ENCODE data around the gene FAM174C. TPM values are rescaled to one million over a fixed set of nuclear protein-coding genes. Genes with fewer than 3 reads are reported as not detected.

The FAM174C gene
- total and polyA plus RNA-seq, 10 of the 15 experiments (the other 5 are each of a cell fraction or from before 2014, with no cell fraction given), result 0.89 to 94.6 (median 43.6) TPM

DNA sequence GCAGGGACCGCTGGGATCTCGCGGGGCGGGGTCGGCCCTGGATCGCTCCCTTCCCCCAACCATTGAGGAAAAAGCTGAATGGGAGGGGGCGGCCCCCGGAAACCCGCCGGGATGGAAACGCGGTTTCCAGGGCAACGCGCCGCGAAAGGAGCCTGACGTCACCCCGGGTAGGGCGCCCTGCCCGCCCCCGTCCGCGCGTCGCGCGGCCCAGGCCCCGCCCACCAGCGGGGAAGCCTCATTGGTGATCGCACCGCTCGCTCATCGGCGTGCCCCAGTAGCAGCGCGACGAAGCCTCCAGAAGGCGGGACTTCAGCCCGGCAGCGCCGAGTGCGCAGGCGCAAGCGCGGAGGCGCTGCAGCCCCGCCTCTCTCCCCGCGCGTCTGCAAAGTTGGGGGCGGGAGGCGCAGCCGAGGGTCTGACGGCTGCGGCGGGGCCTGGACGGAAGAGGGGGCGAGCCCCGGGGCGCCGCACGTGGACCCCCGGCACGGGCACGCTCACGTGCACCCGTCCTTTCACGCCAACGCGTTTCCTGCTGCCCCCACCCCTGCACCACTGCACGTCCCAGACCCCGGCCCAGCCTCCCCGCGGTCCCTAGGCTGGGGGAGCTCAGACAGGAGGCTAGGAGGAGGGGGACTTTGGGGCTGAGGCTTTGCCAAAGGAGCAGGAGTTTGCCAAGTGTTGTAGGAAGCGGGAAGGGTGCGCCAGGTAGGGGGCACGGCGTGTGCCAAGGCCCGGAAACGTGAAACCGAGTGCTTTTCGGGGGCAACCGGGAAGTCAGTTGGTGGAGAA lies 14.4 kb upstream of the FAM174C start (continued):
- TF ChIP-seq, protein P1, sequence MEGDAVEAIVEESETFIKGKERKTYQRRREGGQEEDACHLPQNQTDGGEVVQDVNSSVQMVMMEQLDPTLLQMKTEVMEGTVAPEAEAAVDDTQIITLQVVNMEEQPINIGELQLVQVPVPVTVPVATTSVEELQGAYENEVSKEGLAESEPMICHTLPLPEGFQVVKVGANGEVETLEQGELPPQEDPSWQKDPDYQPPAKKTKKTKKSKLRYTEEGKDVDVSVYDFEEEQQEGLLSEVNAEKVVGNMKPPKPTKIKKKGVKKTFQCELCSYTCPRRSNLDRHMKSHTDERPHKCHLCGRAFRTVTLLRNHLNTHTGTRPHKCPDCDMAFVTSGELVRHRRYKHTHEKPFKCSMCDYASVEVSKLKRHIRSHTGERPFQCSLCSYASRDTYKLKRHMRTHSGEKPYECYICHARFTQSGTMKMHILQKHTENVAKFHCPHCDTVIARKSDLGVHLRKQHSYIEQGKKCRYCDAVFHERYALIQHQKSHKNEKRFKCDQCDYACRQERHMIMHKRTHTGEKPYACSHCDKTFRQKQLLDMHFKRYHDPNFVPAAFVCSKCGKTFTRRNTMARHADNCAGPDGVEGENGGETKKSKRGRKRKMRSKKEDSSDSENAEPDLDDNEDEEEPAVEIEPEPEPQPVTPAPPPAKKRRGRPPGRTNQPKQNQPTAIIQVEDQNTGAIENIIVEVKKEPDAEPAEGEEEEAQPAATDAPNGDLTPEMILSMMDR (IDR thresholded peaks at IDR 0.05 in 2 of 3, conservative IDR thresholded peaks at IDR 0.05 in 1 of 3; ENCODE audit: control insufficient read depth in 2 of 3, extremely low read depth in 1 of 3, insufficient read depth in 1 of 3, low read depth in 3 of 3, low read length in 3 of 3), result no peak
- no peak for TF ChIP-seq HDGF (IDR thresholded peaks at IDR 0.05)
- TF ChIP-seq KLF5 (IDR thresholded peaks at IDR 0.05; ENCODE audit: partially characterized antibody), result no peak
- no peak for TF ChIP-seq SPI1 (IDR thresholded peaks at IDR 0.05; ENCODE audit: borderline replicate concordance, insufficient read depth, low read depth, low read length)
- TF ChIP-seq KAT2A (conservative IDR thresholded peaks at IDR 0.05; ENCODE audit: control insufficient read depth, low read depth, low read length), result no peak
- peak; percentile 51 for TF ChIP-seq FOS (IDR thresholded peaks at IDR 0.05; ENCODE audit: borderline replicate concordance, extremely low read depth, insufficient read length)
- 0 out of 3 replicates have a peak, but pooled peaks have one; percentile 26 for TF ChIP-seq POU2F2 (IDR thresholded peaks at IDR 0.05; ENCODE audit: borderline replicate concordance, low read depth, low read length)
- TF ChIP-seq NFYA (IDR thresholded peaks at IDR 0.05; ENCODE audit: borderline replicate concordance, low read depth, low read length), result no peak; the same call in 1 of the 2 replicates
- TF ChIP-seq GATAD2B (conservative IDR thresholded peaks at IDR 0.05; ENCODE audit: low read depth), result peak; percentile 36; the same call in 1 of the 2 replicates
- no peak for TF ChIP-seq RAD51 (IDR thresholded peaks at IDR 0.05)
- TF ChIP-seq ZSCAN29 (IDR thresholded peaks at IDR 0.05), result no peak
- TF ChIP-seq ATF3 (IDR thresholded peaks at IDR 0.05; ENCODE audit: borderline replicate concordance, extremely low read depth, low read depth, low read length), result no peak
- TF ChIP-seq CBX3 (IDR thresholded peaks at IDR 0.05; ENCODE audit: borderline replicate concordance, low read depth), result no peak
- TF ChIP-seq CHD4 (IDR thresholded peaks at IDR 0.05), result no peak
- no peak for TF ChIP-seq GABPA (IDR thresholded peaks at IDR 0.05; ENCODE audit: low read depth)
- TF ChIP-seq SMAD1 (IDR thresholded peaks at IDR 0.05; ENCODE audit: low read depth, partially characterized antibody), result no peak
- TF ChIP-seq CEBPB (IDR thresholded peaks at IDR 0.05; ENCODE audit: borderline replicate concordance in 1 of 2, low read depth in 2 of 2, low read length in 2 of 2), result no peak
- no peak for TF ChIP-seq NR2F1 (conservative IDR thresholded peaks at IDR 0.05)
- no peak for TF ChIP-seq ZNF274 (IDR thresholded peaks at IDR 0.05; ENCODE audit: insufficient read depth, insufficient read length)
- TF ChIP-seq NR2C2 (IDR thresholded peaks at IDR 0.05; ENCODE audit: borderline replicate concordance, control insufficient read depth, insufficient read length, low read depth), result no peak
- peak; percentile 38; the same call in 1 of the 2 replicates for TF ChIP-seq HCFC1 (IDR thresholded peaks at IDR 0.05; ENCODE audit: low read length)
- TF ChIP-seq RFX5 (IDR thresholded peaks at IDR 0.05; ENCODE audit: low read depth, low read length), result no peak
- TF ChIP-seq SREBF1 (IDR thresholded peaks at IDR 0.05; ENCODE audit: low read length), result no peak
- peak; percentile 98 for TF ChIP-seq PBX3 (IDR thresholded peaks at IDR 0.05; ENCODE audit: insufficient replicate concordance, low read depth, low read length)
- no peak for TF ChIP-seq WRNIP1 (IDR thresholded peaks at IDR 0.05; ENCODE audit: borderline replicate concordance, low read depth, low read length)
- 0 out of 4 replicates have a peak, but pooled peaks of 1 of the 2 experiments have one; percentile 19 for TF ChIP-seq EP300 (IDR thresholded peaks at IDR 0.05; ENCODE audit: borderline replicate concordance in 1 of 2, control insufficient read depth in 1 of 2, low read depth in 2 of 2, low read length in 2 of 2)
- TF ChIP-seq PAX8 (IDR thresholded peaks at IDR 0.05), result no peak
- TF ChIP-seq TCF12 (IDR thresholded peaks at IDR 0.05; ENCODE audit: low read depth, low read length), result no peak
- TF ChIP-seq STAT1 (conservative IDR thresholded peaks at IDR 0.05), result no peak

Measured in GM12878 (cell line).